HEK293 (cell line): ENCODE data around the gene SRR.

Experiments used
- CTCF ChIA-PET: fragments of 350-600 bp; formaldehyde crosslinking; extraction: SDS; loops from one replicate; lab custom pipeline; 2021; ENCODE audit warnings: antibody characterized with exemption; lab: Yijun Ruan, JAX
- POLR2A ChIA-PET: fragments of 300-600 bp; formaldehyde crosslinking; extraction: SDS; loops from one replicate; lab custom pipeline; 2020; ENCODE audit warnings: antibody characterized with exemption, inconsistent platforms; lab: Yijun Ruan, JAX
- H3K27ac ChIP-seq: fragments of 200-500 bp; sonication (Bioruptor generic); 2 replicates; pipeline ENCODE4 v1.5.1; 2014; ENCODE audit warnings: low read depth, low read length, control low read depth, inconsistent platforms; ENCODE audit errors: extremely low read depth
- H3K36me3 ChIP-seq, 2 experiments: fragments of 200-500 bp in 1 of 2; sonication (Bioruptor generic) in 1 of 2; 1 replicate in 1 of 2; 2 replicates in 1 of 2; pipeline ENCODE4 v1.5.1; 2014 to 2017; ENCODE audit warnings: inconsistent platforms in 2 of 2, low read length in 2 of 2; ENCODE audit not compliant: control insufficient read depth in 2 of 2, insufficient read depth in 1 of 2
- H3K4me1 ChIP-seq: fragments of 200-500 bp; sonication (Bioruptor generic); 2 replicates; pipeline ENCODE4 v1.5.1; 2014; ENCODE audit warnings: mild to moderate bottlenecking, low read length, inconsistent platforms; ENCODE audit not compliant: control insufficient read depth, insufficient read depth
- H3K4me3 ChIP-seq: 2 replicates; pipeline ENCODE4 v1.5.1; 2011; ENCODE audit warnings: low read depth, mild to moderate bottlenecking, control low read depth, low read length, moderate library complexity
- H3K9me3 ChIP-seq: fragments of 200-500 bp; sonication (Bioruptor generic); 2 replicates; pipeline ENCODE4 v1.5.1; 2014; ENCODE audit warnings: low read depth, low read length, inconsistent platforms; ENCODE audit not compliant: control insufficient read depth, insufficient read depth
- ATF2 ChIP-seq: fragments of 450-650 bp; formaldehyde crosslinking; IDR thresholded peaks from 2 replicates; pipeline ENCODE4 v1.5.1; 2016; ENCODE audit warnings: missing biosample characterization, missing genetic modification characterization, low read depth
- GFI1B ChIP-seq: fragments of 450-650 bp; formaldehyde crosslinking; IDR thresholded peaks from 2 replicates; pipeline ENCODE4 v1.5.1; 2016; ENCODE audit warnings: missing biosample characterization, missing genetic modification characterization
- GLIS1 ChIP-seq: fragments of 450-650 bp; formaldehyde crosslinking; IDR thresholded peaks from 2 replicates; pipeline ENCODE4 v1.5.1; 2016; ENCODE audit warnings: missing biosample characterization, missing genetic modification characterization
- OSR2 ChIP-seq: fragments of 450-650 bp; formaldehyde crosslinking; IDR thresholded peaks from 2 replicates; pipeline ENCODE4 v1.5.1; 2016; ENCODE audit warnings: missing biosample characterization, missing genetic modification characterization
- ZIC2 ChIP-seq: fragments of 450-650 bp; formaldehyde crosslinking; IDR thresholded peaks from 2 replicates; pipeline ENCODE4 v1.5.1; 2016; ENCODE audit warnings: missing biosample characterization, missing genetic modification characterization
- ZNF121 ChIP-seq: fragments of 450-650 bp; formaldehyde crosslinking; IDR thresholded peaks from 2 replicates; pipeline ENCODE4 v1.5.1; 2016; ENCODE audit warnings: missing biosample characterization, missing genetic modification characterization
- ZNF146 ChIP-seq: fragments of 450-650 bp; formaldehyde crosslinking; IDR thresholded peaks from 2 replicates; pipeline ENCODE4 v1.5.1; 2016; ENCODE audit warnings: missing biosample characterization, missing genetic modification characterization
- ZNF626 ChIP-seq: fragments of 450-650 bp; sonication (Bioruptor Pico); formaldehyde crosslinking; IDR thresholded peaks from 2 replicates; pipeline ENCODE4 v1.5.1; 2018; ENCODE audit warnings: missing biosample characterization, missing genetic modification characterization, inconsistent platforms
- TF ChIP-seq, protein P1 (sequence below): fragments of 450-650 bp; IDR thresholded peaks from 2 replicates; pipeline ENCODE4 v1.5.1; 2018; ENCODE audit warnings: missing biosample characterization, mild to moderate bottlenecking, missing genetic modification characterization
- TF ChIP-seq, protein P2 (sequence below): fragments of 450-650 bp; formaldehyde crosslinking; IDR thresholded peaks from 2 replicates; pipeline ENCODE4 v1.5.1; 2017; ENCODE audit warnings: missing biosample characterization, missing genetic modification characterization
- TF ChIP-seq, protein P3 (sequence below): fragments of 450-650 bp; formaldehyde crosslinking; IDR thresholded peaks from 2 replicates; pipeline ENCODE4 v1.5.1; 2016; ENCODE audit warnings: missing biosample characterization, missing genetic modification characterization

The SRR gene

DNA sequence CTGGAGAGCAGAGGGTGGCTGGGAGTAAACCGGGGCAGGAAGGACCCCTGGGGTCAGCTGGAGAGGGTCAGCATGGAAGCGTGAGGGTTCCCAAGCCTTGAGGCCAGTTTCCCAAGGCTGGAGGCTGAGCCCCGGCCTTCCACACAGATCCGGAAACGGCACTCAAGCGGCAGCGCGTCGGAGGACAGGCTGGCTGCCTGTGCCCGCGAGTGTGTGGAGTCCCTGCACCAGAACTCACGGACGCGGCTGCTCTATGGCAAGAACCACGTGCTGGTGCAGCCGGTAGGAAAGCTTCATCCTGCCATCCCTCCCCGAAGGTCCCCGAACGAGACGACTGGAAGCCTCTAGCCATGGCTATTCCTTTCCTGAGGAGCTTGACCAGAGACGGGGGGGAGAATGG, 59.6 kb downstream of the SRR start:
- TF ChIP-seq ZNF146 (tag by site-specific recombination) (no peak), ZNF626 (no peak), ATF2 (tag by site-specific recombination) (no peak), ZNF121 (tag by site-specific recombination) (no peak)
- TF ChIP-seq, protein P1, sequence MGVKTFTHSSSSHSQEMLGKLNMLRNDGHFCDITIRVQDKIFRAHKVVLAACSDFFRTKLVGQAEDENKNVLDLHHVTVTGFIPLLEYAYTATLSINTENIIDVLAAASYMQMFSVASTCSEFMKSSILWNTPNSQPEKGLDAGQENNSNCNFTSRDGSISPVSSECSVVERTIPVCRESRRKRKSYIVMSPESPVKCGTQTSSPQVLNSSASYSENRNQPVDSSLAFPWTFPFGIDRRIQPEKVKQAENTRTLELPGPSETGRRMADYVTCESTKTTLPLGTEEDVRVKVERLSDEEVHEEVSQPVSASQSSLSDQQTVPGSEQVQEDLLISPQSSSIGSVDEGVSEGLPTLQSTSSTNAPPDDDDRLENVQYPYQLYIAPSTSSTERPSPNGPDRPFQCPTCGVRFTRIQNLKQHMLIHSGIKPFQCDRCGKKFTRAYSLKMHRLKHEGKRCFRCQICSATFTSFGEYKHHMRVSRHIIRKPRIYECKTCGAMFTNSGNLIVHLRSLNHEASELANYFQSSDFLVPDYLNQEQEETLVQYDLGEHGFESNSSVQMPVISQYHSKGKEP (tag by site-specific recombination) = no peak
- no peaks in the 10 kb centered on the region for H3K9me3 ChIP-seq
- H3K4me3 ChIP-seq = no peak overlapping the region
- ChIA-PET POLR2A (interaction anchor here (1.1 kb wide), 1 partner anchor 27 kb away, joined by 3 read pairs; the partner anchor contains the start of gene TSR1), CTCF (interaction anchor here (0.6 to 2.2 kb wide), 3 partner anchors 10 to 343 kb away, joined by 3 to 12 read pairs (median 4); no protein-coding TSS in a partner anchor)
- no peak overlapping the region for H3K27ac ChIP-seq
- peaks cover 0 to 48% of the 10 kb centered on the region in 2 experiments; a peak in 1 of 3 replicates for H3K36me3 ChIP-seq
- H3K4me1 ChIP-seq = peaks cover 9% of the 10 kb centered on the region

DNA sequence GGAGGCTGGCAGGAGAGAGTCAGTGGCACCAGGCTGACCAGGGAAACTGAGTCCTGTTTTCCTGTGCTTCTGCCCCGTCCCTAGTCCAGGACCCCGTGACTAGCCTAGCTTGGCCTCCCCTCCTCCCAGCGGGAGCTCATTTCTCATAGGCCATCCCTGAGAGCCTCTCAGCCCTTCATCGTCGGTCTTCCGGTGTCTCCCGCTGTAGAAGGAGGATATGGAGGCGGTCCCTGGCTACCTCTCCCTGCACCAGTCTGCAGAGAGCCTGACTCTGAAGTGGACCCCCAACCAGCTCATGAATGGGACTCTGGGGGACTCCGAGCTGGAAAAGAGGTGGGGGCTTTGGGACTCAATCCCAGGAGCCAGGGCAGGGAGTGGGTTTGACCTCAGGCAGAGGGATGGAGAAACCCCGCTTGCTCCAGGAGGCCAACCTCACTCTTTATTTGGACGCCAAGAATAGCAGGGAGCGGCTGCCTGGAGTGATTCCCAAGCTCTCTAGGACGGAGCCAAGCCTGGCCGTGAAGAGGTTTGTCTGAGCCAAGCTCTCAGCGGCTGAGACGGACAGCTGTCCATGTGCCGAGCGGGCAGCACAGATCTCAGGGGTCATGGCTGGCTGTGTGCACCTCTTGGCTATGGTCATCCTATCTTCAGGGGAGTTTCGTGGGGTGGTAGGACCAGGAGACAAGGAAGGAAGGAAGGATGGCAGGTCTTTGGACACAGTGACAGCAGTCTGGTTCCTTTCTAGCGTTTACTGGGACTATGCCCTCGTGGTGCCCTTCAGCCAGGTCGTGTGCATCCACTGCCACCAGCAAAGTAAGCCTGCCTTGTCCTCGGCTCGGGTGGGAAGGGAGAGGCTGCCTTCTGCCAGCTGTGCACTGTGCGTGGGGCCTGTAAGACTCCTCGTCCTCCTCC, 60.4 kb downstream of the SRR start:
- TF ChIP-seq OSR2 (tag by site-specific recombination) (no peak), ZIC2 (tag by site-specific recombination) (0 out of 2 replicates have a peak, but pooled peaks have one; percentile 7)
- Histone ChIP-seq H3K4me3 (no peak overlapping the region), H3K27ac (no peak overlapping the region), H3K36me3 (peaks cover 0 to 48% of the 10 kb centered on the region in 2 experiments; a peak in 1 of 3 replicates), H3K4me1 (peaks cover 7% of the 10 kb centered on the region), H3K9me3 (no peaks in the 10 kb centered on the region)
- ChIA-PET CTCF (interaction anchor here (0.6 to 4.2 kb wide), 5 partner anchors 11 to 342 kb away, joined by 3 to 20 read pairs (median 10); no protein-coding TSS in a partner anchor), POLR2A (interaction anchor here (1.1 kb wide), 1 partner anchor 28 kb away, joined by 3 read pairs; the partner anchor contains the start of gene TSR1)

- TF ChIP-seq GLIS1 (no peak), ZIC2 (tag by site-specific recombination) (0 out of 2 replicates have a peak, but pooled peaks have one; percentile 8)
- Histone ChIP-seq H3K4me3 (no peak overlapping the region), H3K9me3 (no peaks in the 10 kb centered on the region), H3K27ac (no peak overlapping the region), H3K4me1 (peaks cover under 1% of the 10 kb centered on the region), H3K36me3 (peaks cover 0 to 48% of the 10 kb centered on the region in 2 experiments; a peak in 1 of 3 replicates)
- POLR2A ChIA-PET = no interaction called here
- CTCF ChIA-PET = interaction anchor here (1.0 to 4.2 kb wide), 4 partner anchors 11 to 51 kb away, joined by 4 to 20 read pairs (median 8); no protein-coding TSS in a partner anchor
Measured at GRCh38 chr17:2364763-2365116, 61.0 kb downstream of the SRR start.

- Histone ChIP-seq H3K4me1 (no peaks in the 10 kb centered on the region; the same call in 1 of the 2 replicates), H3K4me3 (no peak overlapping the region), H3K27ac (no peak overlapping the region), H3K36me3 (peaks cover 0 to 48% of the 10 kb centered on the region in 2 experiments; a peak in 1 of 3 replicates)
- ChIA-PET CTCF (interaction anchor here (0.6 to 4.2 kb wide), 5 partner anchors 12 to 182 kb away, joined by 3 to 20 read pairs (median 6); no protein-coding TSS in a partner anchor), POLR2A (no interaction called here)
- TF ChIP-seq, protein P2, sequence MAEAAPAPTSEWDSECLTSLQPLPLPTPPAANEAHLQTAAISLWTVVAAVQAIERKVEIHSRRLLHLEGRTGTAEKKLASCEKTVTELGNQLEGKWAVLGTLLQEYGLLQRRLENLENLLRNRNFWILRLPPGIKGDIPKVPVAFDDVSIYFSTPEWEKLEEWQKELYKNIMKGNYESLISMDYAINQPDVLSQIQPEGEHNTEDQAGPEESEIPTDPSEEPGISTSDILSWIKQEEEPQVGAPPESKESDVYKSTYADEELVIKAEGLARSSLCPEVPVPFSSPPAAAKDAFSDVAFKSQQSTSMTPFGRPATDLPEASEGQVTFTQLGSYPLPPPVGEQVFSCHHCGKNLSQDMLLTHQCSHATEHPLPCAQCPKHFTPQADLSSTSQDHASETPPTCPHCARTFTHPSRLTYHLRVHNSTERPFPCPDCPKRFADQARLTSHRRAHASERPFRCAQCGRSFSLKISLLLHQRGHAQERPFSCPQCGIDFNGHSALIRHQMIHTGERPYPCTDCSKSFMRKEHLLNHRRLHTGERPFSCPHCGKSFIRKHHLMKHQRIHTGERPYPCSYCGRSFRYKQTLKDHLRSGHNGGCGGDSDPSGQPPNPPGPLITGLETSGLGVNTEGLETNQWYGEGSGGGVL (tag by site-specific recombination) = no peak
- TF ChIP-seq, protein P3, sequence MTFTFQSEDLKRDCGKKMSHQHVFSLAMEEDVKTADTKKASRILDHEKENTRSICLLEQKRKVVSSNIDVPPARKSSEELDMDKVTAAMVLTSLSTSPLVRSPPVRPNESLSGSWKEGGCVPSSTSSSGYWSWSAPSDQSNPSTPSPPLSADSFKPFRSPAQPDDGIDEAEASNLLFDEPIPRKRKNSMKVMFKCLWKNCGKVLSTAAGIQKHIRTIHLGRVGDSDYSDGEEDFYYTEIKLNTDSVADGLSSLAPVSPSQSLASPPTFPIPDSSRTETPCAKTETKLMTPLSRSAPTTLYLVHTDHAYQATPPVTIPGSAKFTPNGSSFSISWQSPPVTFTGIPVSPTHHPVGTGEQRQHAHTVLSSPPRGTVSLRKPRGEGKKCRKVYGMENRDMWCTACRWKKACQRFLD = no peak
- TF ChIP-seq GFI1B (tag by site-specific recombination) = no peak
- TF ChIP-seq, all 188 proteins: peak for 0
- H3K9me3 ChIP-seq = no peaks in the 10 kb centered on the region
Measured at GRCh38 chr17:2365132-2365531, 61.4 kb downstream of the SRR start.
